ENCODE measurements around the gene TBC1D5. TPM values are rescaled to one million over a fixed set of nuclear protein-coding genes. Genes with fewer than 3 reads are reported as not detected.

Gene TBC1D5
- total RNA-seq, 1 experiment from 2014 or later = 33.9 TPM

GRCh38 chr3:17411157-17411877, 331.1 kb downstream of the TBC1D5 start:
- Histone ChIP-seq H2AFZ (ENCODE audit: low read depth, low read length, poor library complexity, severe bottlenecking) (no peak overlapping the region), H3K4me3 (replicated peaks in 1 of 2; ENCODE audit: low read depth in 1 of 2, low read length in 2 of 2) (no peak overlapping the region), H3K4me2 (ENCODE audit: low read length) (no peak overlapping the region), H3K4me1 (ENCODE audit: control insufficient read depth in 1 of 2, insufficient read depth in 2 of 2, low read length in 2 of 2) (no peaks in the 10 kb centered on the region), H3K9me2 (ENCODE audit: insufficient read depth) (no peaks in the 10 kb centered on the region), H3K27ac (ENCODE audit: low read depth, low read length) (no peak overlapping the region), H3K27me3 (ENCODE audit: insufficient read depth, low read length) (no peaks in the 10 kb centered on the region), H3K9me3 (ENCODE audit: control insufficient read depth in 1 of 2, insufficient read depth in 1 of 2, low read depth in 1 of 2, low read length in 2 of 2) (no peaks in the 10 kb centered on the region), H3K36me3 (ENCODE audit: control insufficient read depth in 1 of 2, insufficient read depth in 2 of 2, low read length in 2 of 2) (no peaks in the 10 kb centered on the region), H4K20me1 (ENCODE audit: insufficient read depth) (no peaks in the 10 kb centered on the region), H3K79me2 (ENCODE audit: insufficient read depth, low read length) (no peaks in the 10 kb centered on the region), H3K9ac (ENCODE audit: low read length) (no peak overlapping the region)
- ATAC-seq = no peak
- TF ChIP-seq SP1 (IDR thresholded peaks at IDR 0.05; ENCODE audit: low read depth) = no peak
- TF ChIP-seq YY1 (IDR thresholded peaks at IDR 0.05; ENCODE audit: extremely low read depth, insufficient replicate concordance, low read depth, low read length) = no peak
- TF ChIP-seq SIN3A (IDR thresholded peaks at IDR 0.05; ENCODE audit: low read depth) = no peak
- TF ChIP-seq JUND (IDR thresholded peaks at IDR 0.05) = no peak
- ChIA-PET RAD21 (ENCODE audit: low non-redundant PET in 1 of 2, low total read pairs in 2 of 2, uncharacterized antibody in 2 of 2, unreplicated experiment in 2 of 2) (no interaction called here), POLR2A (no interaction called here), CTCF (no interaction called here)
- no peak for DNase-seq (ENCODE audit: low read depth, low spot score)
- BruUV-seq (replicated peaks) = no TSS peak
- intact Hi-C loops (cut with micrococcal nuclease) = no loop called here

DNA sequence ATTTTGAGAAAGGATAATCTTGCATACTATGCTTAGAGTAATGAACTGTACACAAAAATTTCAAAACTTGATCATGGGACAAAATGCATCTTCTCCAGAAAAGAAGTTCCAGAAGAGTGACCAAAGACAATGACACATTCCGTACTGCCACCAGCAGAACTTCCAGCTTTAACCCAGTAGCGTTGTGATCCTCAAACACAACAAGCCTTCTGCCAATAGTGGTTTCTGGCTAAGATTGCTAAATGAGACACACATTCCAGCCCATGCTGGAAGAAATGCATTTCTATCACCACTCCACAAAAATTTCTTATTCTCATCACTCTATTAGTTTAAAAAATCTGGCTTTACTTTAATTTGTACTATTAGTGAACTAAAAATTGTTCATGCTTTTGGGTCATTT, 334.9 kb downstream of the TBC1D5 start:
- CTCF ChIA-PET = no interaction called here
- no peaks in the 10 kb centered on the region for H3K27me3 ChIP-seq (ENCODE audit: insufficient read depth, low read length)
- H3K4me2 ChIP-seq (ENCODE audit: low read length) = no peak overlapping the region
- POLR2A ChIA-PET = interaction anchor here (0.7 kb wide), 1 partner anchor 92 kb away, joined by 3 read pairs; no protein-coding TSS in a partner anchor
- H3K27ac ChIP-seq (ENCODE audit: low read depth, low read length) = no peak overlapping the region
- DNase-seq (ENCODE audit: low read depth, low spot score) (no peak), ATAC-seq (no peak)
- no peaks in the 10 kb centered on the region for H3K4me1 ChIP-seq (ENCODE audit: control insufficient read depth in 1 of 2, insufficient read depth in 2 of 2, low read length in 2 of 2)
- no peaks in the 10 kb centered on the region for H3K9me3 ChIP-seq (ENCODE audit: control insufficient read depth in 1 of 2, insufficient read depth in 1 of 2, low read depth in 1 of 2, low read length in 2 of 2)
- H4K20me1 ChIP-seq (ENCODE audit: insufficient read depth) = no peaks in the 10 kb centered on the region
- no TSS peak for BruUV-seq (replicated peaks)
- no peak overlapping the region for H2AFZ ChIP-seq (ENCODE audit: low read depth, low read length, poor library complexity, severe bottlenecking)
- H3K36me3 ChIP-seq (ENCODE audit: control insufficient read depth in 1 of 2, insufficient read depth in 2 of 2, low read length in 2 of 2) = no peaks in the 10 kb centered on the region
- no peak overlapping the region for H3K4me3 ChIP-seq (replicated peaks in 1 of 2; ENCODE audit: low read depth in 1 of 2, low read length in 2 of 2)
- intact Hi-C loops (cut with micrococcal nuclease) = loop anchor here (2.0 kb wide), 1 partner anchor 155 kb away; no protein-coding TSS in a partner anchor
- H3K9ac ChIP-seq (ENCODE audit: low read length) = no peak overlapping the region
- no peaks in the 10 kb centered on the region for H3K79me2 ChIP-seq (ENCODE audit: insufficient read depth, low read length)
- RAD21 ChIA-PET (ENCODE audit: low non-redundant PET in 1 of 2, low total read pairs in 2 of 2, uncharacterized antibody in 2 of 2, unreplicated experiment in 2 of 2) = no interaction called here
- H3K9me2 ChIP-seq (ENCODE audit: insufficient read depth) = no peaks in the 10 kb centered on the region
- TF ChIP-seq RAD21 (IDR thresholded peaks at IDR 0.05; ENCODE audit: low read depth) (no peak), JUND (IDR thresholded peaks at IDR 0.05) (no peak), ZFX (IDR thresholded peaks at IDR 0.05) (no peak), CBX3 (IDR thresholded peaks at IDR 0.05; ENCODE audit: low read depth) (no peak), POLR2A (IDR thresholded peaks at IDR 0.05; ENCODE audit: borderline replicate concordance, extremely low read depth, insufficient read depth, insufficient read length) (no peak), EZH2phosphoT487 (IDR thresholded peaks at IDR 0.05; ENCODE audit: borderline replicate concordance) (no peak), EZH2 (IDR thresholded peaks at IDR 0.05) (no peak), SIN3A (IDR thresholded peaks at IDR 0.05; ENCODE audit: low read depth) (no peak), SP1 (IDR thresholded peaks at IDR 0.05; ENCODE audit: low read depth) (no peak), YY1 (IDR thresholded peaks at IDR 0.05; ENCODE audit: extremely low read depth, insufficient replicate concordance, low read depth, low read length) (no peak), SRF (IDR thresholded peaks at IDR 0.05; ENCODE audit: low read depth) (no peak), ELF1 (IDR thresholded peaks at IDR 0.05; ENCODE audit: borderline replicate concordance, low read depth) (no peak), TCF7L2 (IDR thresholded peaks at IDR 0.05; ENCODE audit: borderline replicate concordance, extremely low read depth, insufficient read depth, insufficient read length) (no peak), EGR1 (IDR thresholded peaks at IDR 0.05; ENCODE audit: low read depth) (no peak), CTCF (IDR thresholded peaks at IDR 0.05 in 2 of 3, conservative IDR thresholded peaks at IDR 0.05 in 1 of 3; ENCODE audit: borderline replicate concordance in 1 of 3, insufficient read depth in 1 of 3, low read depth in 2 of 3, low read length in 2 of 3) (no peak), CEBPB (IDR thresholded peaks at IDR 0.05; ENCODE audit: low read depth) (no peak)
- TF ChIP-seq, protein P1, sequence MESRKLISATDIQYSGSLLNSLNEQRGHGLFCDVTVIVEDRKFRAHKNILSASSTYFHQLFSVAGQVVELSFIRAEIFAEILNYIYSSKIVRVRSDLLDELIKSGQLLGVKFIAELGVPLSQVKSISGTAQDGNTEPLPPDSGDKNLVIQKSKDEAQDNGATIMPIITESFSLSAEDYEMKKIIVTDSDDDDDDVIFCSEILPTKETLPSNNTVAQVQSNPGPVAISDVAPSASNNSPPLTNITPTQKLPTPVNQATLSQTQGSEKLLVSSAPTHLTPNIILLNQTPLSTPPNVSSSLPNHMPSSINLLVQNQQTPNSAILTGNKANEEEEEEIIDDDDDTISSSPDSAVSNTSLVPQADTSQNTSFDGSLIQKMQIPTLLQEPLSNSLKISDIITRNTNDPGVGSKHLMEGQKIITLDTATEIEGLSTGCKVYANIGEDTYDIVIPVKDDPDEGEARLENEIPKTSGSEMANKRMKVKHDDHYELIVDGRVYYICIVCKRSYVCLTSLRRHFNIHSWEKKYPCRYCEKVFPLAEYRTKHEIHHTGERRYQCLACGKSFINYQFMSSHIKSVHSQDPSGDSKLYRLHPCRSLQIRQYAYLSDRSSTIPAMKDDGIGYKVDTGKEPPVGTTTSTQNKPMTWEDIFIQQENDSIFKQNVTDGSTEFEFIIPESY (IDR thresholded peaks at IDR 0.05; ENCODE audit: extremely low read depth, insufficient replicate concordance, low read length) = no peak

All from HCT116 (cell line).